ENCODE data around the gene IL31RA.

Gene IL31RA

GRCh38 chr5:55929020-55929799, 78.1 kb downstream of the IL31RA start:
- Histone ChIP-seq H3K9me3 (replicated peaks; ENCODE audit: insufficient read depth, low read length) (no peaks in the 10 kb centered on the region), H3K4me1 (ENCODE audit: low read length) (no peaks in the 10 kb centered on the region), H3K9me2 (replicated peaks; ENCODE audit: insufficient read depth, low read length) (no peaks in the 10 kb centered on the region), H3K9ac (ENCODE audit: low read length) (no peak overlapping the region), H3K4me2 (ENCODE audit: low read depth, low read length) (no peak overlapping the region), H2AFZ (ENCODE audit: low read length) (no peak overlapping the region), H4K20me1 (ENCODE audit: insufficient read depth, low read length) (no peaks in the 10 kb centered on the region), H3K79me2 (ENCODE audit: low read length) (no peaks in the 10 kb centered on the region), H3K4me3 (ENCODE audit: low read length) (no peak overlapping the region), H3F3A (ENCODE audit: insufficient read depth, low read length) (peaks cover 13% of the 10 kb centered on the region), H3K27ac (ENCODE audit: low read length) (no peak overlapping the region), H3K36me3 (replicated peaks; ENCODE audit: insufficient read depth, low read length) (no peaks in the 10 kb centered on the region), H3K27me3 (replicated peaks; ENCODE audit: insufficient read depth, low read length) (no peaks in the 10 kb centered on the region)
- no peak for DNase-seq
- TF ChIP-seq, protein P1, sequence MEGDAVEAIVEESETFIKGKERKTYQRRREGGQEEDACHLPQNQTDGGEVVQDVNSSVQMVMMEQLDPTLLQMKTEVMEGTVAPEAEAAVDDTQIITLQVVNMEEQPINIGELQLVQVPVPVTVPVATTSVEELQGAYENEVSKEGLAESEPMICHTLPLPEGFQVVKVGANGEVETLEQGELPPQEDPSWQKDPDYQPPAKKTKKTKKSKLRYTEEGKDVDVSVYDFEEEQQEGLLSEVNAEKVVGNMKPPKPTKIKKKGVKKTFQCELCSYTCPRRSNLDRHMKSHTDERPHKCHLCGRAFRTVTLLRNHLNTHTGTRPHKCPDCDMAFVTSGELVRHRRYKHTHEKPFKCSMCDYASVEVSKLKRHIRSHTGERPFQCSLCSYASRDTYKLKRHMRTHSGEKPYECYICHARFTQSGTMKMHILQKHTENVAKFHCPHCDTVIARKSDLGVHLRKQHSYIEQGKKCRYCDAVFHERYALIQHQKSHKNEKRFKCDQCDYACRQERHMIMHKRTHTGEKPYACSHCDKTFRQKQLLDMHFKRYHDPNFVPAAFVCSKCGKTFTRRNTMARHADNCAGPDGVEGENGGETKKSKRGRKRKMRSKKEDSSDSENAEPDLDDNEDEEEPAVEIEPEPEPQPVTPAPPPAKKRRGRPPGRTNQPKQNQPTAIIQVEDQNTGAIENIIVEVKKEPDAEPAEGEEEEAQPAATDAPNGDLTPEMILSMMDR (IDR thresholded peaks at IDR 0.05; ENCODE audit: low read length) = no peak
- TF ChIP-seq EZH2 (optimal IDR thresholded peaks at IDR 0.05; ENCODE audit: low read depth, low read length) = no peak
- TF ChIP-seq EZH2phosphoT487 (IDR thresholded peaks at IDR 0.05; ENCODE audit: low read length) = no peak

GRCh38 chr5:55932700-55933099, 81.5 kb downstream of the IL31RA start:
- Histone ChIP-seq H2AFZ (ENCODE audit: low read length) (no peak overlapping the region), H3K4me1 (ENCODE audit: low read length) (0 out of 2 replicates have a peak, but pooled peaks cover 3% of the 10 kb centered on the region), H3K9me3 (replicated peaks; ENCODE audit: insufficient read depth, low read length) (no peaks in the 10 kb centered on the region), H3K4me2 (ENCODE audit: low read depth, low read length) (no peak overlapping the region), H3K79me2 (ENCODE audit: low read length) (no peaks in the 10 kb centered on the region), H3F3A (ENCODE audit: insufficient read depth, low read length) (peaks cover 46% of the 10 kb centered on the region), H3K9me2 (replicated peaks; ENCODE audit: insufficient read depth, low read length) (no peaks in the 10 kb centered on the region), H3K9ac (ENCODE audit: low read length) (no peak overlapping the region), H4K20me1 (ENCODE audit: insufficient read depth, low read length) (peaks cover 6% of the 10 kb centered on the region), H3K36me3 (replicated peaks; ENCODE audit: insufficient read depth, low read length) (no peaks in the 10 kb centered on the region; the same call in 1 of the 2 replicates), H3K4me3 (ENCODE audit: low read length) (no peak overlapping the region), H3K27ac (ENCODE audit: low read length) (no peak overlapping the region), H3K27me3 (replicated peaks; ENCODE audit: insufficient read depth, low read length) (no peaks in the 10 kb centered on the region)
- TF ChIP-seq, protein P1 (IDR thresholded peaks at IDR 0.05; ENCODE audit: low read length) = no peak
- no peak for TF ChIP-seq EZH2phosphoT487 (IDR thresholded peaks at IDR 0.05; ENCODE audit: low read length)
- no peak for TF ChIP-seq EZH2 (optimal IDR thresholded peaks at IDR 0.05; ENCODE audit: low read depth, low read length)
- DNase-seq = no peak

GRCh38 chr5:55933377-55934114, 82.4 kb downstream of the IL31RA start:
- Histone ChIP-seq H3K36me3 (replicated peaks; ENCODE audit: insufficient read depth, low read length) (no peaks in the 10 kb centered on the region; the same call in 1 of the 2 replicates), H3K4me3 (ENCODE audit: low read length) (no peak overlapping the region), H4K20me1 (ENCODE audit: insufficient read depth, low read length) (peaks cover 6% of the 10 kb centered on the region), H3K27me3 (replicated peaks; ENCODE audit: insufficient read depth, low read length) (no peaks in the 10 kb centered on the region), H2AFZ (ENCODE audit: low read length) (no peak overlapping the region), H3K9me2 (replicated peaks; ENCODE audit: insufficient read depth, low read length) (no peaks in the 10 kb centered on the region), H3K79me2 (ENCODE audit: low read length) (no peaks in the 10 kb centered on the region), H3K4me2 (ENCODE audit: low read depth, low read length) (no peak overlapping the region), H3K27ac (ENCODE audit: low read length) (no peak overlapping the region), H3K9me3 (replicated peaks; ENCODE audit: insufficient read depth, low read length) (no peaks in the 10 kb centered on the region), H3F3A (ENCODE audit: insufficient read depth, low read length) (peaks cover 50% of the 10 kb centered on the region), H3K4me1 (ENCODE audit: low read length) (0 out of 2 replicates have a peak, but pooled peaks cover 3% of the 10 kb centered on the region), H3K9ac (ENCODE audit: low read length) (no peak overlapping the region)
- TF ChIP-seq, protein P1 (IDR thresholded peaks at IDR 0.05; ENCODE audit: low read length) = no peak
- no peak for TF ChIP-seq EZH2phosphoT487 (IDR thresholded peaks at IDR 0.05; ENCODE audit: low read length)
- no peak for TF ChIP-seq EZH2 (optimal IDR thresholded peaks at IDR 0.05; ENCODE audit: low read depth, low read length)
- DNase-seq = no peak

Data from MM.1S (cell line).